Kidney capillary endothelial cell (primary cell): ENCODE results near the gene EPS8L2.
"Not testable (repeated sequence)": the region's sequence is repeated elsewhere in the genome, so short reads cannot be mapped to it uniquely, and the experiment has no call there.

Experiments
- DNase-seq: peaks from one replicate; pipeline ENCODE4 v3.0.0-alpha.2; 2018; ENCODE audit warnings: low spot score

Gene EPS8L2

GRCh38 chr11:690244-690643 lies 15.8 kb upstream of the EPS8L2 start:
- DNase-seq = not testable (repeated sequence)

- DNase-seq = no peak
Measured at GRCh38 chr11:690738-691633, 15.0 kb upstream of the EPS8L2 start.

GRCh38 chr11:691710-692590 lies 14.1 kb upstream of the EPS8L2 start:
- no peak for DNase-seq

- DNase-seq = no peak
Measured at GRCh38 chr11:692824-693414, 13.1 kb upstream of the EPS8L2 start.

GRCh38 chr11:693415-693831 lies 12.6 kb upstream of the EPS8L2 start:
- no peak for DNase-seq

- no peak for DNase-seq
Measured at GRCh38 chr11:693887-694562, 12.0 kb upstream of the EPS8L2 start.

GRCh38 chr11:694563-695287 lies 11.3 kb upstream of the EPS8L2 start, which contains the start of gene DEAF1:
DEAF1 (minus strand) TSS chr11:695222; CDS start chr11:695047, 175 bp downstream.
- peak; percentile 96 for DNase-seq

- no peak for DNase-seq
Measured at GRCh38 chr11:695288-695537, 10.8 kb upstream of the EPS8L2 start.

- peak; percentile 95 for DNase-seq
Measured at GRCh38 chr11:695538-696248, 10.3 kb upstream of the EPS8L2 start, which contains the start of gene TMEM80. TMEM80 (plus strand) TSS chr11:695816; CDS start chr11:695828, 12 bp downstream.

GRCh38 chr11:696955-697491 lies 9.0 kb upstream of the EPS8L2 start:
- DNase-seq = no peak

- no peak for DNase-seq
Measured at GRCh38 chr11:697811-698311, 8.2 kb upstream of the EPS8L2 start.

- DNase-seq = no peak
Measured at GRCh38 chr11:698493-699115, 7.4 kb upstream of the EPS8L2 start.

GRCh38 chr11:699116-699508 lies 6.9 kb upstream of the EPS8L2 start:
- DNase-seq = no peak

- no peak for DNase-seq
Measured at GRCh38 chr11:699753-700152, 6.3 kb upstream of the EPS8L2 start.

GRCh38 chr11:701741-702461 lies 4.1 kb upstream of the EPS8L2 start:
- no peak for DNase-seq

- DNase-seq = no peak
Measured at GRCh38 chr11:702462-703461, 3.3 kb upstream of the EPS8L2 start.

GRCh38 chr11:703506-703905 lies 2.5 kb upstream of the EPS8L2 start:
- no peak for DNase-seq

- DNase-seq = no peak
Measured at GRCh38 chr11:704228-704674, 1.8 kb upstream of the EPS8L2 start.
